GM23248 (cell line): ENCODE data around the gene RIBC1.

Experiments
- EZH2 ChIP-seq: fragments of 200-600 bp; sonication (generic); IDR thresholded peaks from 2 replicates; pipeline ENCODE4 v1.6.1; 2018; ENCODE audit warnings: antibody characterized with exemption, mild to moderate bottlenecking; ENCODE audit not compliant: insufficient read depth, poor library complexity, severe bottlenecking
- EZH2phosphoT487 ChIP-seq: fragments of 200-600 bp; sonication (generic); IDR thresholded peaks from 2 replicates; pipeline ENCODE4 v1.6.1; 2018; ENCODE audit warnings: antibody characterized with exemption, moderate library complexity, mild to moderate bottlenecking, low read depth; ENCODE audit not compliant: insufficient read depth

DNA sequence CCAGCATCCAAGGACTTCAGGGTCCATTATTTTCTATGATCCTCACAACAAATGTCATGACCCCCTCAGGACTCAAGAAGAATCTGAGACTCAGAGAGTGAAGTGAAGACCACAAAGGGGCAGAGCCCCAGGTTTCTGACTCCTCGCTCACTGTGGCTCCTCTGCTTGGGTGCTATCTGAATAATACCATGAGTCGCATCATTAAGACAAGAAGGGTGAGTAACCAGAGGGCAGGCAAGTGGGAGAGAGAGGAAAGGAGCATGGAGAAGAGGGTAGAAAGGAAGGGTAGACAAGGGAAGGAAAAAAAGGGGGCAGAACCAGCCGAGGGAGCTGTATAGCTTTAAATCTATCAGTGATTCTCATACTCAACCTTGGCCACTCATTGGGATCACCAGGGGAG, 27.0 kb downstream of the RIBC1 start:
- TF ChIP-seq EZH2 (no peak), EZH2phosphoT487 (no peak)
